HG03039 (cell line): Measurements from ENCODE around the gene SSTR3.
"Not testable (repeated sequence)": the region's sequence is repeated elsewhere in the genome, so short reads cannot be mapped to it uniquely, and the experiment has no call there.

ENCODE experiments used
- ATAC-seq: cut with Tn5 transposase; IDR thresholded peaks from one replicate; pipeline ENCODE4 v1.9.1; 2021; ENCODE audit warnings: mild to moderate bottlenecking, moderate library complexity; ENCODE audit not compliant: unreplicated experiment

Gene SSTR3

GRCh38 chr22:37213218-37213855 is 1.1 kb upstream of the SSTR3 start:
- no peak for ATAC-seq

- no peak for ATAC-seq
Measured at GRCh38 chr22:37211866-37212173, 457 bp downstream of the SSTR3 start.

DNA sequence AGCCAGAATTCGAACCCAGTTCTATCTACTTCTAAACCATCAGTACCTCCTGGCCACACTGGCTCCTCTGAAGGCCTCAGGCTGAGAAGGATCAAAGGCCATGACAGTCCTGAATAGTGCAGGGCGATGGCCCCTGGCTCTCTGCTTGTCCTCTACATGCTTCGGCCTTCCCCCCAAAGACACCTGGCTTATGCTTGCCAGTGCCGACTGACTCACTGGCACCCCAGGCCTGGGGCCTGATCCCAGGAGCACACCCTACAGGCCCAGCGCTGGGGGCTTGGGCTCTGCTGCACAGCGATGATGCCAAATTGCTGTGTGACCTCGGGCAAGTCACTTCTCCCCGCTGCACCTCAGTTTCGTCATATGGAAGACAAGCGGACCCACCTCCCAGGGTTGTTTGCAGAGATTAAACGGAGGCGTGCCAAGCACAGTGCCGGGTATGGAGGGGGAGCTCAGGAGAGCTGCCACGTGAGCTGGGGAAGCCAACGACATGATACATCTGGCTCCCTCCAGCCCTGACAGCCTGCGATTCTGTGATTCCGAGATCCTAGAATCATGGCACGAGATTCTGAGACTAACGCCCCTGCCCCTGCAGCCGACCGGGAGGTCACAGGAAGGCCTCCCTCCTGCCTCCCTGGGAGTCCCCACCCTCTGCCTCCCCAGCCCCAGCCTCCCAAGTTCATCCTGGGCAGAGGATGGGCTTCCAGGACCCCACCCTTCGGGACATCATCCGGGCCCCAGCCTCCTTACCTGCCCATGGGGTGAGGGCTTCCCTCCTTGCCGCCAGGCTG is 1.0 kb downstream of the SSTR3 start:
- no peak for ATAC-seq

GRCh38 chr22:37210041-37210803 is 2.1 kb downstream of the SSTR3 start:
- ATAC-seq, result no peak

DNA sequence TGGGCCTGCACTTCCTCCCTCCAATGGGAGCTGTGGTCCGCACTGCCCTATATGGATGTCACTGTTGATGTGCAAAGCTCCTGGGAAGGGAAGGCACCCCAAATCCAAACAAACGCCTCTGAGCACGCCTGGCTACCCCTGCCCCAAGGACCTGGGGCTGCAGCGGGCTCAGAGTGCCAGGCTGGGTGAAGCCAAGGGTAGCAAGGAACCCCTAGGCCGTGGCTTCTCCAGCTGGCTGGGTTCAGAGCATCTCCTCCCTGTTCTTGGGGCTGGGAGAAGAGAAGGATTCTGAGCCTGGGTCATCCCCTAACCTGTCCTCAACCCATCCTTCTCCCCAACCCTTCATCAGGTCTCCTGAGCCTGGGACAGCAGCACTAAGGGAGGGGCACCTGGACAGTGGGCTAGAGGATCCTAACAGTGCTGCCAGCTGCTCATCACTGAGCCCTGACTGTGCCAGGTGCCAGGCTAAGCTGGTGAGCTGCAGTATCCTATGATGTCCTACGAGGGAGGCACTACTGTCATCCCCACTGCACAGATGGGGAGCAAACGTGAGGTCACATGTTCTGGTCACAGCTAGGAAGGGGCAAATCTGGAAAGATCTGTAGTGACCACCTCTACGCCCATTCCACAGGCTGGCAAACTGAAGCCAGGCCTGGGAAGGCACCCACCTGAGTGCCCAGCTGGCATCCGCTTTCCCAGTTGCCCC is 3.0 kb downstream of the SSTR3 start:
- no peak for ATAC-seq

DNA sequence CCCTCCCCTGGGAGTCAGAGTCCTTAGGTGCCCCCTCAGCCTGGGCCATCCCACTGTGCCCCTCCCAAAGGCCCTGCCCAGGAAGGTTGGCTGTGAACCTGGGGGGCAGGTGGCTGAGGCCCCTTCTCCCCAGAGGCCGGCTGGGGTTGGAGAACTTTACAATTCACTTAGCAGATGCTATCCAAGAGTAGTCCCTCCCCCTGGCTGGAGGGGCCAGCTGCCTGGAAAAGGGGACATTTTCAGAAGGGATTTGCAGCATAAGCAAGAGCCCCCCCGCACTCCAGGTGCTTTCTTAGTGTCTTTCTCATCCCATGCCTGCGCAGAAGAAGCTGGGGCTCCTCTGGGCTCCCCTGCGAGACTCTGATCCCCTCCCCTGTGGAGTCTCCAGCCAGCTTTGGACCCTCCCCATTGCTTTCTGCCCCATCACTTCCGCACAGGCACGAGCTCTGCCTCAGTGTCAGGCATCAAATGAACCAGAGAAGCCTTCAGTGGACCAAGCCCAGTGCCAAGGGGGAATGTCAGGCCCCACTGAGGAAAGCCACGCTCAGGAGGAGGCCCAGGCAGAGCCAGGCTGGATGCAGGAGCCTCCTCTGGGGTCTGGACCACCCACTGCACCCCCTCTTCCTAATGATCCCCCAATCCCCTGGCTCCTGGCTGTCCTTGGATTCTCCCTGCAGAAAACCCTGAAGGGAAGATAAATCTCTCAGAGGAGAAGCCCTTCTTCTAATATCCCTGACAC is 3.7 kb downstream of the SSTR3 start:
- ATAC-seq, result no peak

GRCh38 chr22:37207981-37208380 is 4.3 kb downstream of the SSTR3 start:
- no peak for ATAC-seq

- ATAC-seq, result no peak
Measured at GRCh38 chr22:37206841-37207821, 5.1 kb downstream of the SSTR3 start.

GRCh38 chr22:37206118-37206840 is 6.0 kb downstream of the SSTR3 start:
- ATAC-seq, result no peak

- ATAC-seq, result no peak
Measured at GRCh38 chr22:37205046-37205445, 7.2 kb downstream of the SSTR3 start.

- no peak for ATAC-seq
Measured at GRCh38 chr22:37204045-37204655, 8.1 kb downstream of the SSTR3 start.

- ATAC-seq, result no peak
Measured at GRCh38 chr22:37203354-37204044, 8.8 kb downstream of the SSTR3 start.

- ATAC-seq, result no peak
Measured at GRCh38 chr22:37202716-37203115, 9.6 kb downstream of the SSTR3 start.

- ATAC-seq, result no peak
Measured at GRCh38 chr22:37202001-37202555, 10.2 kb downstream of the SSTR3 start.

- ATAC-seq, result not testable (repeated sequence)
Measured at GRCh38 chr22:37201443-37201820, 10.8 kb downstream of the SSTR3 start.

- ATAC-seq, result no peak
Measured at GRCh38 chr22:37199760-37200108, 12.5 kb downstream of the SSTR3 start.

GRCh38 chr22:37199103-37199759 is 13.0 kb downstream of the SSTR3 start:
- ATAC-seq, result peak; percentile 90
